Duodenal mucosa (tissue), 2 donors: ENCODE measurements around the gene TBX21.

Source experiments
- H3K27ac ChIP-seq: one replicate; pipeline ENCODE4 v1.7.0; 2013; ENCODE audit warnings: low read depth, low read length
- H3K27me3 ChIP-seq, 2 donors: one replicate each; pipeline ENCODE4 v1.7.0; 2013; ENCODE audit warnings: low read length in 2 of 2, control low read depth in 1 of 2; ENCODE audit not compliant: insufficient read depth in 2 of 2, control insufficient read depth in 1 of 2
- H3K36me3 ChIP-seq, 2 donors: one replicate each; pipeline ENCODE4 v1.7.0; 2013; ENCODE audit warnings: low read length in 2 of 2, control low read depth in 1 of 2; ENCODE audit not compliant: insufficient read depth in 2 of 2, control insufficient read depth in 1 of 2
- H3K4me1 ChIP-seq, 2 donors: one replicate each; pipeline ENCODE4 v1.7.0; 2013; ENCODE audit warnings: low read length in 2 of 2, control low read depth in 1 of 2; ENCODE audit not compliant: insufficient read depth in 2 of 2, control insufficient read depth in 1 of 2
- H3K4me3 ChIP-seq, 2 donors: one replicate each; pipeline ENCODE4 v1.7.0; 2013; ENCODE audit warnings: low read length in 2 of 2, low read depth in 1 of 2
- H3K9ac ChIP-seq, 2 donors: one replicate each; pipeline ENCODE4 v1.7.0; 2013; ENCODE audit warnings: low read length in 2 of 2, low read depth in 1 of 2
- H3K9me3 ChIP-seq, 2 donors: one replicate each; pipeline ENCODE4 v1.7.0; 2013; ENCODE audit warnings: low read length in 2 of 2, control low read depth in 1 of 2; ENCODE audit not compliant: control insufficient read depth in 1 of 2

TBX21 gene

GRCh38 chr17:47720754-47721533 lies 12.1 kb upstream of the TBX21 start:
- no peak overlapping the region for H3K9ac ChIP-seq
- peaks cover 7 to 10% of the 10 kb centered on the region in 2 donors for H3K4me1 ChIP-seq
- peaks cover 50 to 52% of the 10 kb centered on the region in 2 donors for H3K27me3 ChIP-seq
- no peaks in the 10 kb centered on the region for H3K9me3 ChIP-seq
- H3K27ac ChIP-seq: no peak overlapping the region
- no peaks in the 10 kb centered on the region for H3K36me3 ChIP-seq
- no peak overlapping the region for H3K4me3 ChIP-seq

- Histone ChIP-seq H3K27ac (no peak overlapping the region), H3K27me3 (peaks cover 50 to 54% of the 10 kb centered on the region in 2 donors), H3K4me1 (peaks cover 7 to 10% of the 10 kb centered on the region in 2 donors)
These were observed 11.3 kb upstream of the TBX21 start for GRCh38 chr17:47721725-47722124.

GRCh38 chr17:47724705-47725104 lies 8.3 kb upstream of the TBX21 start:
- H3K9me3 ChIP-seq: no peaks in the 10 kb centered on the region
- H3K27ac ChIP-seq: no peak overlapping the region
- H3K4me1 ChIP-seq: peaks cover 2 to 7% of the 10 kb centered on the region in 2 donors
- H3K9ac ChIP-seq: no peak overlapping the region
- H3K27me3 ChIP-seq: peaks cover 35 to 38% of the 10 kb centered on the region in 2 donors
- H3K36me3 ChIP-seq: no peaks in the 10 kb centered on the region
- H3K4me3 ChIP-seq: no peak overlapping the region

More at GRCh38 chr17:47721725-47722124, 11.3 kb upstream of the TBX21 start:
- H3K4me3 ChIP-seq: no peak overlapping the region
- H3K9me3 ChIP-seq: no peaks in the 10 kb centered on the region
- no peaks in the 10 kb centered on the region for H3K36me3 ChIP-seq
- H3K9ac ChIP-seq: no peak overlapping the region

GRCh38 chr17:47725446-47726111 lies 7.5 kb upstream of the TBX21 start:
- Histone ChIP-seq H3K9me3 (no peaks in the 10 kb centered on the region), H3K27ac (no peak overlapping the region), H3K4me1 (peaks cover 0 to 7% of the 10 kb centered on the region in 2 donors), H3K9ac (no peak overlapping the region), H3K36me3 (no peaks in the 10 kb centered on the region), H3K4me3 (no peak overlapping the region), H3K27me3 (peaks cover 30% of the 10 kb centered on the region in 2 donors)

- Histone ChIP-seq H3K27ac (no peak overlapping the region), H3K27me3 (peaks cover 28% of the 10 kb centered on the region in 2 donors), H3K36me3 (no peaks in the 10 kb centered on the region), H3K4me1 (no peaks in the 10 kb centered on the region), H3K9me3 (no peaks in the 10 kb centered on the region), H3K4me3 (no peak overlapping the region), H3K9ac (no peak overlapping the region)
These were observed 6.0 kb upstream of the TBX21 start for GRCh38 chr17:47726796-47727703.

- Histone ChIP-seq H3K9me3 (no peaks in the 10 kb centered on the region), H3K4me3 (no peak overlapping the region), H3K27ac (no peak overlapping the region), H3K36me3 (no peaks in the 10 kb centered on the region), H3K9ac (no peak overlapping the region), H3K27me3 (peaks cover 29 to 31% of the 10 kb centered on the region in 2 donors), H3K4me1 (no peaks in the 10 kb centered on the region)
These were observed 5.4 kb upstream of the TBX21 start for GRCh38 chr17:47727704-47728036.

- no peaks in the 10 kb centered on the region for H3K4me1 ChIP-seq
- H3K27me3 ChIP-seq: peaks cover 31 to 33% of the 10 kb centered on the region in 2 donors
- H3K4me3 ChIP-seq: no peak overlapping the region
- no peaks in the 10 kb centered on the region for H3K36me3 ChIP-seq
- H3K9me3 ChIP-seq: no peaks in the 10 kb centered on the region
- no peak overlapping the region for H3K27ac ChIP-seq
- no peak overlapping the region for H3K9ac ChIP-seq
These were observed 4.7 kb upstream of the TBX21 start for GRCh38 chr17:47728214-47728877.

- Histone ChIP-seq H3K27me3 (peaks cover 33 to 40% of the 10 kb centered on the region in 2 donors), H3K9ac (no peak overlapping the region)
These were observed 3.6 kb upstream of the TBX21 start for GRCh38 chr17:47729476-47729875.

GRCh38 chr17:47730681-47731080 lies 2.4 kb upstream of the TBX21 start:
- Histone ChIP-seq H3K4me3 (no peak overlapping the region), H3K27ac (no peak overlapping the region), H3K9me3 (no peaks in the 10 kb centered on the region), H3K27me3 (peaks cover 45 to 47% of the 10 kb centered on the region in 2 donors), H3K36me3 (no peaks in the 10 kb centered on the region), H3K9ac (no peak overlapping the region), H3K4me1 (peaks cover 0 to 9% of the 10 kb centered on the region in 2 donors)

More at GRCh38 chr17:47729476-47729875, 3.6 kb upstream of the TBX21 start:
- no peak overlapping the region for H3K27ac ChIP-seq
- H3K9me3 ChIP-seq: no peaks in the 10 kb centered on the region
- no peak overlapping the region for H3K4me3 ChIP-seq
- H3K4me1 ChIP-seq: peaks cover 0 to 5% of the 10 kb centered on the region in 2 donors
- no peaks in the 10 kb centered on the region for H3K36me3 ChIP-seq
